ENCODE data around the gene HMGA1.
"Not testable (repeated sequence)": the region's sequence is repeated elsewhere in the genome, so short reads cannot be mapped to it uniquely, and the experiment has no call there.

Gene HMGA1

DNA sequence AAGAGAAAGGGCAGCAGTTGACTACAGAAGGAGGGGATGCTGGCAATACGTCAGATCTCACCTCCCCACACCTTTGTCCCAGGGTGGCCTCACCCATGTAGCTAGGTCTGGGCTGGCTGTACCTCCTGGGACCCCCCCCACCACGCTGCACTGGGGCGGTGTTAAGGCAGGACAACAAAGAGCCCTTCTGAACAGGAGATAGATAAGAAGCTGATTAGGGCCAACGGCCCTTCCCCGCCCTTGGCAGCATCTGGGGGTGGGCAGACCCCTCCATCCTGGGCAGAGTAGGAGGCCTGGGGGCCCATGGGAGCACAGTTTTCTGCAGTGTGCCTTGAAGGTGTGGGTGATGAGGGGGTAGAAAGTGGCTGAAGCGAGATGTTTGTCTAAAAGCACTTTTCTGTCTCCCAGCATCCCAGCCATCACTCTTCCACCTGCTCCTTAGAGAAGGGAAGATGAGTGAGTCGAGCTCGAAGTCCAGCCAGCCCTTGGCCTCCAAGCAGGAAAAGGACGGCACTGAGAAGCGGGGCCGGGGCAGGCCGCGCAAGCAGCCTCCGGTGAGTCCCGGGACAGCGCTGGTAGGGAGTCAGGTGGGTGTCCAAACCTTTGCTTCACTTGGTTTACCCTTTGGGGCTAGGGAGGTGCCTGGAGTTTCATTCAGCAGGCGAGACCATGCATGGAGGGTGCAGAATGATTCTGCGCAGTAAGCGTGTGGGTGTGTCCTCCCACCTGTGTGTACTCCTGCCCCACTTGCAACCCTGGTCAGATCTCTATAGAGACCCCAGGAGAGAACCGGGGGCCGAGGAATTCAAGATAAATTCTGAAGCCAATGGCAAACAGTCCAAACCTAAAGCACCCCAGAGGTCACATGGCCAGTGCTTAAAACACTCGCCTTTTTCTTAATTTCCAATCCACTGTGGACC, 3.9 kb downstream of the HMGA1 start:
- TF ChIP-seq, protein P1, sequence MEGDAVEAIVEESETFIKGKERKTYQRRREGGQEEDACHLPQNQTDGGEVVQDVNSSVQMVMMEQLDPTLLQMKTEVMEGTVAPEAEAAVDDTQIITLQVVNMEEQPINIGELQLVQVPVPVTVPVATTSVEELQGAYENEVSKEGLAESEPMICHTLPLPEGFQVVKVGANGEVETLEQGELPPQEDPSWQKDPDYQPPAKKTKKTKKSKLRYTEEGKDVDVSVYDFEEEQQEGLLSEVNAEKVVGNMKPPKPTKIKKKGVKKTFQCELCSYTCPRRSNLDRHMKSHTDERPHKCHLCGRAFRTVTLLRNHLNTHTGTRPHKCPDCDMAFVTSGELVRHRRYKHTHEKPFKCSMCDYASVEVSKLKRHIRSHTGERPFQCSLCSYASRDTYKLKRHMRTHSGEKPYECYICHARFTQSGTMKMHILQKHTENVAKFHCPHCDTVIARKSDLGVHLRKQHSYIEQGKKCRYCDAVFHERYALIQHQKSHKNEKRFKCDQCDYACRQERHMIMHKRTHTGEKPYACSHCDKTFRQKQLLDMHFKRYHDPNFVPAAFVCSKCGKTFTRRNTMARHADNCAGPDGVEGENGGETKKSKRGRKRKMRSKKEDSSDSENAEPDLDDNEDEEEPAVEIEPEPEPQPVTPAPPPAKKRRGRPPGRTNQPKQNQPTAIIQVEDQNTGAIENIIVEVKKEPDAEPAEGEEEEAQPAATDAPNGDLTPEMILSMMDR (IDR thresholded peaks at IDR 0.05; ENCODE audit: low read length, missing control alignments), result no peak
- H3K4me3 ChIP-seq (replicated peaks; ENCODE audit: low read depth, low read length), result no peak overlapping the region
- no peak for DNase-seq (ENCODE audit: low read depth)

DNA sequence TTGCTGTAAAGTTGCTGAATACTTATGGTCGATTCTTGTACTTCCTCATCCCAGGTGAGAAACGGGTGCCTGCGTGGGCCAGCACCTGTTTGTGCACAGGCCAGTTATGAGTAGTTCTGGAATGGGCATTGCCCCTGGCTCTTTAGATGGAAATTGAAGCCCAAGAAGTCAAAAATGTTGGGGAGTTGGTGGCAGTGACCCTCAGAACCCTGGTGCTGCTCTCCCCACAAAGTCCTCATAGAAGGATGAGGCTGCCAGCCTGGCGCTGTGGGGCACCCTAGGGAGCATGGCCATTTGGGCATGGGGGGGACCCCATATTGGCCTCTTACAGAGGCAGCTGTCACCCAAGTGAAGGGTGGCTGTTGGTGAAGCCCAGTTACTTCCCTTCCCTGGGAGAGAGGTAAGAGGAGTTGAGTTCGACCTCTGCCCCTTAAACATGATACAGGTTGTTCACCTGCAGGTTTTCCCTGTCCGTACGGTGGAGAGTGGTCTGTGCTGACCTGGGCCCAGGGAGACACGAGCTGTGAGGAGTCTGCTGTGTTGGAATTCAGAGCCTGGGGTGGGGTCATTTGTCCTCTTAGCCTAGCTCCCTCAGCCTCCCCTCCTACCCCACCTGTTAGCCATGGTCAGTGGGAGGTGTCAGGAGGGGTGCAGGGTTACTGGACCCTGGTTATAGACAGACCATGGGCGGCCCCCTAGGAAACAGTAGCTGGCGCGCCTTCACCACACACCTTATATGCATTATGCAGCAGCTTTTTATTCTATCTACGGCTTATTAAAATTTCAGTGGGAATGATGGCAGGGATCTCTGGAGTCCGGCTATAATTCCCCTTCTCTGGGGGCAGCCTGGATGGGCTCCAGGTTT, 4.9 kb downstream of the HMGA1 start:
- H3K4me3 ChIP-seq (replicated peaks; ENCODE audit: low read depth, low read length), result no peak overlapping the region
- DNase-seq (ENCODE audit: low read depth), result no peak
- TF ChIP-seq, protein P1 (IDR thresholded peaks at IDR 0.05; ENCODE audit: low read length, missing control alignments), result no peak

DNA sequence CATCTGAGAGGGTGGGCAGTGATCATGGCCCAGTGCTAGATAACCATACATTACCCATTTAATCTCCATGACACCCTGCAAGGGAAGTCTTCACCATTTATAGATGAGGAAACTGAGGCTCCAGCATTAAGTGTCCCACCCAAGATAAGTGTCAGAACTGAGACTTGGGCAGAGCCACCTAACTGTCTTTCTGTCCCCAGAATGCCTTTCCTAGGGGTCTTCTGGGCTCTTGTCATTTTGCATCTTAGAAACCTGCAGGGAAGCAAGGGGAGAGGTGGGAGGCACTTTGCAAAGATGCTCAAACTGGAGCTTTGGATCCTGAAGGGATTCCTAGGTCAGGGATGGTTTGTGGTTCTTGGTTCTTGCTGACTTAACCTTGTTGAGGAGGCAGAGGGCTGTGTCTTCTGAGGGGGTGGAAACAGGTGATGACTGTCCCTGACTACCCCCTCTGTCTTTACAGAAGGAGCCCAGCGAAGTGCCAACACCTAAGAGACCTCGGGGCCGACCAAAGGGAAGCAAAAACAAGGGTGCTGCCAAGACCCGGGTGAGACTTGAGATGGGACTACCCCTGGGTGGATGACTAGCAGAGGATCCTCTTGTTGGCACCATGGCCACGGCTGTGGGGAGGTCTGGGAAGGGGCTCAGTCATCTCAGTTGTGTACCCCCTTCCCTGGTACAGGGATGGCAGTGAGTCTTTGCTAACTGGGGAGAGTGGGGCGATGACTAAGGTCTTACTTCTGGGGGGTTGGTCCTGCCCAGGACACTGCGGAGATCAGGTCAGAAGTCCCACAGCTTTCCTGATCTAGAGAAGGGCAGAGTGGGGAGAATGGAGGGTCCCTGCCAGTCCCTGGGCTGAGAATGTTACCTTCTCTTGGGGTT, 5.8 kb downstream of the HMGA1 start:
- TF ChIP-seq, protein P1 (IDR thresholded peaks at IDR 0.05; ENCODE audit: low read length, missing control alignments), result no peak
- DNase-seq (ENCODE audit: low read depth), result no peak
- no peak overlapping the region for H3K4me3 ChIP-seq (replicated peaks; ENCODE audit: low read depth, low read length)

DNA sequence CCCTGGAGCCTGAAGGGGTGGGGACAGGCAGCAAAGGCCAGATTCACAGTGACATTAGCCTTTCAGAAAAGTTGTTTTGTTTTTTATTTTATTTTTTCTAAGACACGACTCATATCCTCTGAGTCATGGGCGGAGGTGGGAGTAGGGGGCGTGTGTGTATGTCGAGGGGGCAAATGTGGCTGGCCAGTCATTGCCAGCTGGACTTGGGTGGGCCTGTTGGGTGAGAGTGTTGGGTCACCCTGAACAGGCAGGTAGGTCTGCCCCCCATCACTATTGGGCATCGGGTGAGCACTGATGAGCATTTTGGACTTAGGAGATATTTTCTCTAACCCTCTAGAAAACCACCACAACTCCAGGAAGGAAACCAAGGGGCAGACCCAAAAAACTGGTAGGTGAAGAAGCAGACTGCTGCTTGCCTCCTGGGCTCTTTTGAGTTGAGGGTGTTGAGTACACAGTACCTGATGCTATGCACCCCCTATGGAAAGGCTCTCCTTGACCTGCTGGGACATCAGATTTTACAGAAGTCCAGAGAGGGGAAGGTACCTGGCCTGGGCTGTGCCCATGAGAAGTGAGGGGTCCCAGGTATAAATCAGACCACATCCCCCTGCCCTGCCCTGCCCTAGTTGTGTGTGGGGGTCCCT, 6.6 kb downstream of the HMGA1 start:
- peak; percentile 40 for DNase-seq (ENCODE audit: low read depth)
- TF ChIP-seq, protein P1 (IDR thresholded peaks at IDR 0.05; ENCODE audit: low read length, missing control alignments), result no peak
- H3K4me3 ChIP-seq (replicated peaks; ENCODE audit: low read depth, low read length), result no peak overlapping the region

GRCh38 chr6:34243901-34244884, 7.5 kb downstream of the HMGA1 start:
- TF ChIP-seq, protein P1 (IDR thresholded peaks at IDR 0.05; ENCODE audit: low read length, missing control alignments), result peak; percentile 45
- peak; percentile 88 for DNase-seq (ENCODE audit: low read depth)
- peak overlapping the region; percentile 7 for H3K4me3 ChIP-seq (replicated peaks; ENCODE audit: low read depth, low read length)

DNA sequence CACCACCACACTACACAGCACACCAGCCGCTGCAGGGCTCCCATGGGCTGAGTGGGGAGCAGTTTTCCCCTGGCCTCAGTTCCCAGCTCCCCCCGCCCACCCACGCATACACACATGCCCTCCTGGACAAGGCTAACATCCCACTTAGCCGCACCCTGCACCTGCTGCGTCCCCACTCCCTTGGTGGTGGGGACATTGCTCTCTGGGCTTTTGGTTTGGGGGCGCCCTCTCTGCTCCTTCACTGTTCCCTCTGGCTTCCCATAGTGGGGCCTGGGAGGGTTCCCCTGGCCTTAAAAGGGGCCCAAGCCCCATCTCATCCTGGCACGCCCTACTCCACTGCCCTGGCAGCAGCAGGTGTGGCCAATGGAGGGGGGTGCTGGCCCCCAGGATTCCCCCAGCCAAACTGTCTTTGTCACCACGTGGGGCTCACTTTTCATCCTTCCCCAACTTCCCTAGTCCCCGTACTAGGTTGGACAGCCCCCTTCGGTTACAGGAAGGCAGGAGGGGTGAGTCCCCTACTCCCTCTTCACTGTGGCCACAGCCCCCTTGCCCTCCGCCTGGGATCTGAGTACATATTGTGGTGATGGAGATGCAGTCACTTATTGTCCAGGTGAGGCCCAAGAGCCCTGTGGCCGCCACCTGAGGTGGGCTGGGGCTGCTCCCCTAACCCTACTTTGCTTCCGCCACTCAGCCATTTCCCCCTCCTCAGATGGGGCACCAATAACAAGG, 8.5 kb downstream of the HMGA1 start:
- H3K4me3 ChIP-seq (replicated peaks; ENCODE audit: low read depth, low read length); DNase-seq (ENCODE audit: low read depth): not testable (repeated sequence)

DNA sequence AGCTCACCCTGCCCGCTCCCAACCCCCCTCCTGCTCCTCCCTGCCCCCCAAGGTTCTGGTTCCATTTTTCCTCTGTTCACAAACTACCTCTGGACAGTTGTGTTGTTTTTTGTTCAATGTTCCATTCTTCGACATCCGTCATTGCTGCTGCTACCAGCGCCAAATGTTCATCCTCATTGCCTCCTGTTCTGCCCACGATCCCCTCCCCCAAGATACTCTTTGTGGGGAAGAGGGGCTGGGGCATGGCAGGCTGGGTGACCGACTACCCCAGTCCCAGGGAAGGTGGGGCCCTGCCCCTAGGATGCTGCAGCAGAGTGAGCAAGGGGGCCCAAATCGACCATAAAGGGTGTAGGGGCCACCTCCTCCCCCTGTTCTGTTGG, 9.1 kb downstream of the HMGA1 start:
- DNase-seq (ENCODE audit: low read depth); H3K4me3 ChIP-seq (replicated peaks; ENCODE audit: low read depth, low read length): not testable (repeated sequence)
